OCI-LY7 (cell line): Measurements from ENCODE around the gene IFT57. TPM values are rescaled to one million over a fixed set of nuclear protein-coding genes. Genes with fewer than 3 reads are reported as not detected.

Experiments
- BruUV-seq: library from RNA; stranded (reverse); fragments of 400-500 nt; replicated peaks from 2 replicates; lab custom pipeline; 2021; lab: Mats Ljungman, UMichigan
- CTCF ChIA-PET: fragments of 300-600 bp; sonication (Branson Sonifier 250); formaldehyde crosslinking; loops from one replicate; lab custom pipeline; 2022; ENCODE audit warnings: antibody characterized with exemption; ENCODE audit not compliant: unreplicated experiment; lab: Charles Lee
- POLR2A ChIA-PET: fragments of 300-600 bp; sonication (Branson Sonifier 250); formaldehyde crosslinking; loops from one replicate; lab custom pipeline; 2022; ENCODE audit warnings: antibody characterized with exemption; lab: Charles Lee
- DNase-seq: peaks from one replicate; pipeline ENCODE4 v3.0.0-alpha.2; 2015; ENCODE audit warnings: low spot score
- H2AFZ ChIP-seq: fragments of 200-600 bp; sonication (generic), shearing (Covaris generic); 2 replicates; pipeline ENCODE4 v1.6.1; 2014; ENCODE audit warnings: mild to moderate bottlenecking, antibody characterized with exemption, low read length, moderate library complexity
- H3K27ac ChIP-seq: fragments of 200-600 bp; sonication (generic); 2 replicates; pipeline ENCODE4 v1.5.1; 2014; ENCODE audit warnings: mixed run types, low read depth, mild to moderate bottlenecking, moderate library complexity, low read length, inconsistent platforms; ENCODE audit not compliant: poor library complexity, severe bottlenecking
- H3K36me3 ChIP-seq: fragments of 200-600 bp; sonication (generic); 2 replicates; pipeline ENCODE4 v1.6.1; 2014; ENCODE audit warnings: mild to moderate bottlenecking, antibody characterized with exemption, low read length, moderate library complexity, mixed read lengths; ENCODE audit not compliant: insufficient read depth
- H3K4me1 ChIP-seq: fragments of 200-600 bp; sonication (generic); 2 replicates; pipeline ENCODE4 v1.5.1; 2014; ENCODE audit warnings: mild to moderate bottlenecking, low read length; ENCODE audit not compliant: insufficient read depth, poor library complexity, severe bottlenecking
- H3K4me2 ChIP-seq: fragments of 200-600 bp; sonication (generic); 2 replicates; pipeline ENCODE4 v1.6.1; 2014; ENCODE audit warnings: mild to moderate bottlenecking, low read length
- H3K4me3 ChIP-seq: fragments of 200-600 bp; sonication (generic); 2 replicates; pipeline ENCODE4 v1.5.1; 2014; ENCODE audit warnings: mild to moderate bottlenecking, low read depth, low read length; ENCODE audit not compliant: poor library complexity, severe bottlenecking
- H3K79me2 ChIP-seq: fragments of 200-600 bp; sonication (generic); 2 replicates; pipeline ENCODE4 v1.6.1; 2016; ENCODE audit warnings: low read depth, mild to moderate bottlenecking, low read length, moderate library complexity, mixed read lengths; ENCODE audit not compliant: insufficient read depth
- H3K9me2 ChIP-seq: fragments of 200-600 bp; sonication (generic); 2 replicates; pipeline ENCODE4 v1.6.1; 2016; ENCODE audit warnings: mild to moderate bottlenecking, low read length, mixed read lengths; ENCODE audit not compliant: insufficient read depth
- H3K9me3 ChIP-seq: fragments of 200-600 bp; sonication (generic); 2 replicates; pipeline ENCODE4 v1.6.1; 2014; ENCODE audit warnings: mild to moderate bottlenecking, mixed run types, low read length, mixed read lengths
- H4K20me1 ChIP-seq: fragments of 200-600 bp; sonication (generic); 2 replicates; pipeline ENCODE4 v1.6.1; 2014; ENCODE audit warnings: mild to moderate bottlenecking, antibody characterized with exemption, low read length, moderate library complexity, mixed read lengths; ENCODE audit not compliant: insufficient read depth
- EZH2phosphoT487 ChIP-seq: fragments of 200-600 bp; sonication (generic); IDR thresholded peaks from 2 replicates; pipeline ENCODE4 v1.6.1; 2018; ENCODE audit warnings: low read depth, borderline replicate concordance, mild to moderate bottlenecking, mixed run types, antibody characterized with exemption, low read length, moderate library complexity, mixed read lengths
- intact Hi-C: fragments of 100-400 bp; cut with micrococcal nuclease; formaldehyde crosslinking; loops from one replicate; pipeline ENCODE4 v1.10.0; 2022; ENCODE audit not compliant: unreplicated experiment
- total RNA-seq, 2 experiments: library from RNA; depleted of rRNA in 1 of 2; stranded (reverse); fragments of >200 nt in 1 of 2; shearing (Covaris generic) in 1 of 2; gene quantifications; 2 replicates each; pipeline ENCODE4 v1.2.3, GENCODE V29; 2014 to 2022
- TF ChIP-seq, protein P1 (sequence below): fragments of 200-600 bp; sonication (generic); conservative IDR thresholded peaks from 2 replicates; pipeline ENCODE4 v1.5.1; 2014; ENCODE audit warnings: mild to moderate bottlenecking, antibody characterized with exemption, low read length, moderate library complexity, mixed read lengths

The IFT57 gene
- total RNA-seq, 2 experiments from 2014 or later, result 44.1 to 68.2 TPM

DNA sequence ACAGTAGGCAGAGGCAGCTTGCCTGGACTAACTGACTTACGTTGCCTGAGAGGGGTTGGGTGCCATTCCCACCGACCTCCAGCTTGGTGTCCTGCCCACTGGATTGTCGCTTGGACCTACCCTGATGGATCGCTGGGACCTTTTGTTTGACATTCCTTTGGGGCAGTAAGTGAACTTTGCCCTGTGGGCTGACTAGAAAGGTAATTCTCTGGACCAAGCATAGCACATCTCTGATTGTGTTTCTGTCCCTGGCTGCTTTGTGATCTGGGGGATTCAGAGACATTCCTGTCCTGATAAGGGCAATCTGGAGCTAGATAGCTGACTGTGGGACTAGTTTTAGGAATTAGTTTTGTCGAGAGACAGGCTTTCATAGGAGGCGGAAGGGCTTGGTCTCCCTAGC lies 19.5 kb upstream of the IFT57 start:
- CTCF ChIA-PET, result no interaction called here
- intact Hi-C loops, result no loop called here
- no peak overlapping the region for H3K4me2 ChIP-seq

DNA sequence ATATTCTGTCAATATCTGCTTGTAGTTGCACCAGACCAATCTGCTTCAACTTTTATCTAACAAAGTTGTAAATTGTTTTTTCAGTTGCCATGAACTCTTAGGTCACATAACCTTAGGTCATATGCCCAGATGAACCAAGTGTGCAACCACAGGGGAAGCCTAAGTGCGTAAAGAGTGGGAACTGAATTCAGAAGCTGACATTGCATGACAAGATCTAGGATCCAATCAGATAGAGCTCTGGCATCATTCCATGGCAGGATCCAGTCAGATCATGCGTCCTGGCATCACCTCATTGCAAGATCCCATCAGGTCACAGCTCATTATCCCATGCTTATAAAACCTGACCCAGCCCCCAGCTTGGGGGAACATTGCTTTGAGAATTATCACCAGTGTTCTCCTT lies 18.9 kb upstream of the IFT57 start:
- ChIA-PET POLR2A (no interaction called here), CTCF (no interaction called here)
- intact Hi-C loops, result no loop called here
- Histone ChIP-seq H3K9me2 (no peaks in the 10 kb centered on the region), H3K36me3 (no peaks in the 10 kb centered on the region), H2AFZ (no peak overlapping the region), H4K20me1 (no peaks in the 10 kb centered on the region), H3K4me1 (no peaks in the 10 kb centered on the region), H3K79me2 (no peaks in the 10 kb centered on the region), H3K9me3 (no peaks in the 10 kb centered on the region), H3K27ac (no peak overlapping the region), H3K4me2 (no peak overlapping the region), H3K4me3 (no peak overlapping the region)
- no TSS peak for BruUV-seq
- no peak for TF ChIP-seq EZH2phosphoT487
- TF ChIP-seq, protein P1, sequence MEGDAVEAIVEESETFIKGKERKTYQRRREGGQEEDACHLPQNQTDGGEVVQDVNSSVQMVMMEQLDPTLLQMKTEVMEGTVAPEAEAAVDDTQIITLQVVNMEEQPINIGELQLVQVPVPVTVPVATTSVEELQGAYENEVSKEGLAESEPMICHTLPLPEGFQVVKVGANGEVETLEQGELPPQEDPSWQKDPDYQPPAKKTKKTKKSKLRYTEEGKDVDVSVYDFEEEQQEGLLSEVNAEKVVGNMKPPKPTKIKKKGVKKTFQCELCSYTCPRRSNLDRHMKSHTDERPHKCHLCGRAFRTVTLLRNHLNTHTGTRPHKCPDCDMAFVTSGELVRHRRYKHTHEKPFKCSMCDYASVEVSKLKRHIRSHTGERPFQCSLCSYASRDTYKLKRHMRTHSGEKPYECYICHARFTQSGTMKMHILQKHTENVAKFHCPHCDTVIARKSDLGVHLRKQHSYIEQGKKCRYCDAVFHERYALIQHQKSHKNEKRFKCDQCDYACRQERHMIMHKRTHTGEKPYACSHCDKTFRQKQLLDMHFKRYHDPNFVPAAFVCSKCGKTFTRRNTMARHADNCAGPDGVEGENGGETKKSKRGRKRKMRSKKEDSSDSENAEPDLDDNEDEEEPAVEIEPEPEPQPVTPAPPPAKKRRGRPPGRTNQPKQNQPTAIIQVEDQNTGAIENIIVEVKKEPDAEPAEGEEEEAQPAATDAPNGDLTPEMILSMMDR, result no peak
- no peak for DNase-seq

More for the DNA sequence above, 19.5 kb upstream of the IFT57 start:
- Histone ChIP-seq H2AFZ (no peak overlapping the region), H3K79me2 (no peaks in the 10 kb centered on the region), H3K4me3 (no peak overlapping the region), H3K9me2 (no peaks in the 10 kb centered on the region), H4K20me1 (no peaks in the 10 kb centered on the region), H3K9me3 (no peaks in the 10 kb centered on the region), H3K4me1 (no peaks in the 10 kb centered on the region), H3K36me3 (no peaks in the 10 kb centered on the region), H3K27ac (no peak overlapping the region)
- BruUV-seq, result no TSS peak
- POLR2A ChIA-PET, result interaction anchor here (0.5 to 0.6 kb wide), 3 partner anchors 18 to 1765 kb away, joined by 3 read pairs; no protein-coding TSS in a partner anchor
- DNase-seq, result no peak
- no peak for TF ChIP-seq EZH2phosphoT487
- TF ChIP-seq, protein P1, result no peak

DNA sequence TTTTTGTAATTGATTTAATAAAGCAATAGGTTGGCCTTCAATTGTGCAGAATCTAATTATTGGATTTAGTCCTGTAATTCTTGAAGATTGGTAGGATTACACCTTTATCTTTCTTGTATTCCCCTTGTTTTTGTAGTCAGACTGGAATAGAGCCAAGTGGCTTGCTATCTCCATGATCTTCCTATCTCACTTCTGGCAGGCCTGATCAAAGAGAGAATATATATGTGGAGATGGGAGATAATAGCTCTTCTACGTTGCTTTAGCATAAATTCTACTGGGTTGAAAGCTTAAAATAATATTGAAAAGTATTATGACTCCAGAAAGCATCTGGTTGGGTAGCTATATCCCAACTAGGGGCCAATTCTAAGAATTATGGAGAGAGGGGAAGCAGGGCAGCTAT lies 16.9 kb upstream of the IFT57 start:
- no TSS peak for BruUV-seq
- H3K4me2 ChIP-seq, result no peak overlapping the region
- H3K36me3 ChIP-seq, result no peaks in the 10 kb centered on the region
- no peak for DNase-seq
- TF ChIP-seq, protein P1, result no peak
- H3K9me3 ChIP-seq, result no peaks in the 10 kb centered on the region
- intact Hi-C loops, result no loop called here
- H4K20me1 ChIP-seq, result no peaks in the 10 kb centered on the region
- ChIA-PET CTCF (no interaction called here), POLR2A (interaction anchor here (0.6 to 2.0 kb wide), 7 partner anchors 8 to 203 kb away, joined by 3 to 6 read pairs (median 3); no protein-coding TSS in a partner anchor)
- no peaks in the 10 kb centered on the region for H3K4me1 ChIP-seq
- H3K4me3 ChIP-seq, result no peak overlapping the region
- no peaks in the 10 kb centered on the region for H3K9me2 ChIP-seq
- no peak overlapping the region for H3K27ac ChIP-seq
- H2AFZ ChIP-seq, result no peak overlapping the region
- no peaks in the 10 kb centered on the region for H3K79me2 ChIP-seq
